Measurements from ENCODE around the gene BRIP1.

- TF ChIP-seq ZNF2 (tag by site-specific recombination; IDR thresholded peaks at IDR 0.05) (no peak), SP2 (tag by site-specific recombination; IDR thresholded peaks at IDR 0.05) (no peak), ZNF354C (tag by site-specific recombination; IDR thresholded peaks at IDR 0.05; ENCODE audit: borderline replicate concordance, low read depth) (no peak), ZBTB20 (tag by site-specific recombination; IDR thresholded peaks at IDR 0.05) (no peak), CTCF (tag by site-specific recombination; IDR thresholded peaks at IDR 0.05) (no peak), ZFP41 (tag by site-specific recombination; IDR thresholded peaks at IDR 0.05; ENCODE audit: borderline replicate concordance) (no peak), REST (tag by site-specific recombination; IDR thresholded peaks at IDR 0.05) (no peak)
Observed at GRCh38 chr17:61701334-61701733, 162.0 kb downstream of the BRIP1 start.
